SU-DHL-6 (cell line): Measurements from ENCODE around the gene ADAMTS4.

Source experiments
- H2AFZ ChIP-seq: fragments of 200-600 bp; sonication (generic); 2 replicates; pipeline ENCODE4 v1.6.1; 2014; ENCODE audit warnings: low read depth, mild to moderate bottlenecking, moderate library complexity, mixed read lengths, antibody characterized with exemption, low read length; ENCODE audit not compliant: severe bottlenecking
- H3F3A ChIP-seq: fragments of 200-600 bp; shearing (Covaris generic); 2 replicates; pipeline ENCODE4 v1.6.0; 2016; ENCODE audit warnings: antibody characterized with exemption, mild to moderate bottlenecking; ENCODE audit not compliant: insufficient read depth
- H3K27ac ChIP-seq: fragments of 200-600 bp; sonication (generic); 2 replicates; pipeline ENCODE4 v1.5.1; 2016; ENCODE audit warnings: low read depth, mild to moderate bottlenecking, low read length, moderate library complexity, mixed read lengths
- H3K27me3 ChIP-seq: fragments of 200-600 bp; sonication (generic), shearing (Covaris generic); 2 replicates; pipeline ENCODE4 v1.6.0; 2014; ENCODE audit warnings: mild to moderate bottlenecking, low read length
- H3K36me3 ChIP-seq: fragments of 200-600 bp; sonication (generic); 2 replicates; pipeline ENCODE4 v1.6.1; 2014; ENCODE audit warnings: mild to moderate bottlenecking, low read length, mixed read lengths
- H3K4me2 ChIP-seq: fragments of 300-600, 200-600 bp; shearing (Covaris generic), sonication (generic); 2 replicates; pipeline ENCODE4 v1.6.0; 2014; ENCODE audit warnings: low read length, low read depth, mild to moderate bottlenecking; ENCODE audit not compliant: poor library complexity, severe bottlenecking
- H3K4me3 ChIP-seq: fragments of 200-600 bp; sonication (generic); 2 replicates; pipeline ENCODE4 v1.5.1; 2014; ENCODE audit warnings: antibody characterized with exemption, low read length, mild to moderate bottlenecking, mixed read lengths; ENCODE audit not compliant: insufficient read depth, poor library complexity, severe bottlenecking
- H3K79me2 ChIP-seq: fragments of 200-600 bp; sonication (generic); 2 replicates; pipeline ENCODE4 v1.6.1; 2014; ENCODE audit warnings: mild to moderate bottlenecking, low read length, moderate library complexity; ENCODE audit not compliant: insufficient read depth
- H3K9ac ChIP-seq: fragments of 200-600 bp; sonication (generic); 2 replicates; pipeline ENCODE4 v1.7.0; 2014; ENCODE audit warnings: mild to moderate bottlenecking, low read length
- H3K9me2 ChIP-seq: fragments of 200-600 bp; sonication (generic); replicated peaks from 2 replicates; pipeline ENCODE4 v1.6.1; 2014; ENCODE audit warnings: low read length; ENCODE audit not compliant: insufficient read depth
- H3K9me3 ChIP-seq: fragments of 200-600 bp; sonication (generic); 2 replicates; pipeline ENCODE4 v1.6.1; 2014; ENCODE audit warnings: low read length, mixed read lengths; ENCODE audit not compliant: insufficient read depth
- H4K20me1 ChIP-seq: fragments of 200-600 bp; sonication (generic); 2 replicates; pipeline ENCODE4 v1.6.1; 2014; ENCODE audit warnings: low read depth, mild to moderate bottlenecking, antibody characterized with exemption, low read length, moderate library complexity, mixed read lengths
- CTCF ChIP-seq: fragments of 200-600 bp; sonication (generic); IDR thresholded peaks from one replicate; pipeline ENCODE4 v1.5.1; 2017; ENCODE audit warnings: antibody characterized with exemption, mild to moderate bottlenecking, low read length, moderate library complexity; ENCODE audit not compliant: insufficient read depth, poor library complexity, severe bottlenecking
- EZH2phosphoT487 ChIP-seq: fragments of 200-600 bp; sonication (generic), shearing (Covaris generic); conservative IDR thresholded peaks from 2 replicates; pipeline ENCODE4 v1.6.1; 2018; ENCODE audit warnings: mild to moderate bottlenecking, antibody characterized with exemption, low read length, moderate library complexity, mixed read lengths

The ADAMTS4 gene

DNA sequence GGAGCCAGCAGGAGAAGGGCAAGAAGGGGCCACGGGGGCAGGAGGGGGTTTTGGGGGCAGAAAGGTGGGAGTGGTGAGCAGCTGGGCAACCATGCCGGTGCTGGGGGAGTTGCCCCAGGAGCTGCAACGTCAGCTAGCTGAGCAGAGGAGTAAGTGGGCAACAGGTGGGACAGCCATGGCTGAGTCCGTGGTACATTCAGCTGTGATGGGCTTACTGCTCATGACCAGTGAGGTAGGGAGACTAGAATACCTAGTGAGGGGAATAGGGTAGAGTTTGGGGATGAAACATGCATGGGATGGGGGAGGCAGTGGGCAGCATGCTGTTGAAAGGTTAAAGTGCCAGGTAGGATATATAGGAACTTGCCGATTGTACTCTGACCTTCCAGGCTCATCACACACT is 37.2 kb downstream of the ADAMTS4 start:
- Histone ChIP-seq H2AFZ (no peak overlapping the region), H3K36me3 (no peaks in the 10 kb centered on the region), H3K79me2 (peaks cover 6% of the 10 kb centered on the region; the same call in 1 of the 2 replicates), H3K27me3 (no peaks in the 10 kb centered on the region), H3K9me3 (no peaks in the 10 kb centered on the region), H3K9ac (no peak overlapping the region), H3K4me2 (no peak overlapping the region), H3K9me2 (no peaks in the 10 kb centered on the region), H3F3A (peaks cover 17% of the 10 kb centered on the region; the same call in 1 of the 2 replicates), H3K27ac (no peak overlapping the region), H3K4me3 (no peak overlapping the region), H4K20me1 (no peaks in the 10 kb centered on the region)
- no peak for TF ChIP-seq EZH2phosphoT487
- TF ChIP-seq CTCF = no peak

GRCh38 chr1:161160671-161161145 is 38.1 kb downstream of the ADAMTS4 start:
- H3K79me2 ChIP-seq = peaks cover 6% of the 10 kb centered on the region; the same call in 1 of the 2 replicates
- no peaks in the 10 kb centered on the region for H3K36me3 ChIP-seq
- no peak overlapping the region for H3K4me2 ChIP-seq
- no peak for TF ChIP-seq CTCF
- TF ChIP-seq EZH2phosphoT487 = no peak
- peaks cover 15% of the 10 kb centered on the region; the same call in 1 of the 2 replicates for H3F3A ChIP-seq
- H3K9ac ChIP-seq = peak overlapping the region; percentile 96; the same call in 1 of the 2 replicates
- H3K9me2 ChIP-seq = no peaks in the 10 kb centered on the region
- H3K9me3 ChIP-seq = no peaks in the 10 kb centered on the region
- H3K27ac ChIP-seq = no peak overlapping the region
- H3K27me3 ChIP-seq = no peaks in the 10 kb centered on the region
- no peaks in the 10 kb centered on the region for H4K20me1 ChIP-seq
- no peak overlapping the region for H3K4me3 ChIP-seq
- H2AFZ ChIP-seq = no peak overlapping the region

GRCh38 chr1:161159913-161160243 is 39.0 kb downstream of the ADAMTS4 start:
- Histone ChIP-seq H2AFZ (peak overlapping the region; percentile 96), H3K4me3 (peak overlapping the region; percentile 87), H3K27ac (peak overlapping the region; percentile 59), H3K9ac (peak overlapping the region; percentile 96), H3K36me3 (no peaks in the 10 kb centered on the region), H3K79me2 (peaks cover 6% of the 10 kb centered on the region; the same call in 1 of the 2 replicates), H3K9me3 (no peaks in the 10 kb centered on the region), H4K20me1 (no peaks in the 10 kb centered on the region), H3K27me3 (no peaks in the 10 kb centered on the region), H3K9me2 (no peaks in the 10 kb centered on the region), H3K4me2 (peak overlapping the region; percentile 97), H3F3A (peaks cover 10% of the 10 kb centered on the region; the same call in 1 of the 2 replicates)
- TF ChIP-seq EZH2phosphoT487 (no peak), CTCF (no peak)
